8988T (cell line): ENCODE data around the gene ACTR1A.

Experiments
- DNase-seq: peaks from one replicate; pipeline ENCODE4 v3.0.0; 2011

Gene ACTR1A

GRCh38 chr10:102452672-102453340 lies 49.7 kb downstream of the ACTR1A start:
- DNase-seq, result no peak

DNA sequence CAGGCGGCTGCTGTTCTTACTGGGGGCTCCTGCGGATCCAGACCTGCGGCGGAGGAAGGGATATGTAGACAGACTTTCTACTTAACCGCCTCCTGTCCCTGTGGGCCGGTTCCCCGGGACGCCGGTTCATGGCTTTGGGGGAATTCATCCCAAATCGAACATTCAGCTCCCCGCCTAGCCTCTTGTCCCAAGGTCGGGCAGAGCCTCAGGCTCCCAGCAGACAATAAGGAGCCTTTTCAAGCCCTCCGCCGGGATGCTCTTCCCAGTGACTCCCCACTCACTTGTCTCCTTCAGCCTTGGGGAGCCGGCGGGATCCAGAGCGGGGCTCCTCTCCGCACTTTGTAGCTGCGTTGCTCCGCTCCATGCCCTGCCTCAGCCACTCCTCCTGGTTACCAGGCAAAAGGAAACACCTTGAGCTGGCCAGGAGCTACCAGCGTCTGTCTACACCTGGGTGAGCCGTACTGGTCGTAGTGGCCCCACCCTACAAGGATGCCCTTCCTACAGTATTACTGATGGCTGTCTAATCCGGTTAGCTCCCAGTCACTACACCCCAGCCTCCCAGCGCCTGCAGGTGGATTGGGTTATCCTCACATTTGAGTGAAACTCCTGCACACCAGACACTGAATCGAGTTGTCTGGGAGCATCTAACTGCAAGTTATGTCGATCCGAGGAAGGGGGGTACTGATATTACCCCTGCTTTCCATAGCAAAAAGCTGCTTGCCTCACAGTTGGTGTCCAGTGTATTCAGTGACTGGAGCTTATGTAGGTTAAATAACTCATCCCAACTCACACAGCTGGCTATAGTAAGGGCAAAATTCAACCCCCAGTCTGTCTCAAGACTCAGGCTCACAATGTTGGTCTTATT lies 51.2 kb downstream of the ACTR1A start, which contains the start of gene C10orf95:
Gene C10orf95, minus strand, starts transcription at position 439 of the 865 bp plus-strand sequence. CDS start 450 bp downstream, outside the sequence.
- DNase-seq, result no peak

DNA sequence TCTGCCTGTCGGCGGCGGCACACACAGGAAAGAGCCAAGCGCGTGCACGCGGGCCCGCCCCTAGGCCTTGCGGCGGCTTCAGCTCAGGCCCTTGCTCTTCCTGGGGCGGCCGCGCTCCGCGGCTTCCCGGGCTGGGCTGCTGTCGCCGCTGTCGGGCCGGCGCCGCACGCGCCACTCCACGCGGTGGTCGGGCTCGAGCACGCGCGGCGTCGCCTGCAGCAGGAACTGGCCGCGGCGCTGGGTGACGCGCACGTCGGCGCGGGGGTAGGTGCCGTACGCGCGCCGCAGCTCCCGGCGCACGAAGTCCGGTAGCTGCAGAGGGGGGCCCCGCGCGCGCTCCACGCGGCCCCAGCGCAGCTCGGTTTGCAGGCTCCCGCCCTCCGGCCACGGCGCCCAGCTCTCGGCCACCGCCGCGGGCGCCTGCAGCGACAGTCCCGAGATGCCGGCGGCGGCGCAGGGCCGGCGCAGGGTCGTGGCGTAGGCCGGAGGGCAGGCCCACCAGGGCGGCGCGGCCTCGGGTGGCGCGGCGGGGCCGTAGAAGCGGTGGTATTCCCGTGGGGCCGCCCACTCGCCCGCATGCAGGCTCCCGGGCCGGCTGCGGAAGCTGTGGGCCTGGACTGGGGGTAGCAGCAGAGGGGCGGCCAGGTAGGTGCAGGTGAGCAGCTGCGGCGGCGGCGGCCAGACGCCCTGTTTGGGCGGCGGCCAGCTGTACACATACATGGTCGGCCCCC lies 52.0 kb downstream of the ACTR1A start:
- DNase-seq, result peak; percentile 79

GRCh38 chr10:102450124-102450373 lies 52.5 kb downstream of the ACTR1A start:
- no peak for DNase-seq

- DNase-seq, result no peak
Observed at GRCh38 chr10:102449321-102450123, 53.0 kb downstream of the ACTR1A start.

- DNase-seq, result no peak
Observed at GRCh38 chr10:102444851-102445250, 57.7 kb downstream of the ACTR1A start.

DNA sequence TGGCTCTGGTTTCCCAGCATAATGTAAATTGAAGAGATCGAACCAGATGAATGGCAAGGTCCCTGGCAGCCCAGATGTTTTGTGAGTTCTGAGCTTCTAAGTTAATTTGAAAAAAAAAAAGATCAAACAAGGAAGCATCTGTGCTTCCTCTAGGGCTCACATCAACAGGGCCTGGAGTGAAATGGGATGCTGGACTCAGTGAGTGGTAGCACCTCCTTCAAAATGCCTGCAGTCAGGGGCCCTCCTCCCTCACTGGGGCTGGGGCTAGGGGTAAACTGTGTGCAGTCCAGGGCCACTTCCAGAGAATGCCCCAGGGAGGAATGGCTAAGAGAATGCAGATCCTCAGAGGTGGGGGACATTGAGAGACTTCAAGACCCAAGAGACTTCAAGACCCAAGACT lies 64.1 kb downstream of the ACTR1A start:
- no peak for DNase-seq

DNA sequence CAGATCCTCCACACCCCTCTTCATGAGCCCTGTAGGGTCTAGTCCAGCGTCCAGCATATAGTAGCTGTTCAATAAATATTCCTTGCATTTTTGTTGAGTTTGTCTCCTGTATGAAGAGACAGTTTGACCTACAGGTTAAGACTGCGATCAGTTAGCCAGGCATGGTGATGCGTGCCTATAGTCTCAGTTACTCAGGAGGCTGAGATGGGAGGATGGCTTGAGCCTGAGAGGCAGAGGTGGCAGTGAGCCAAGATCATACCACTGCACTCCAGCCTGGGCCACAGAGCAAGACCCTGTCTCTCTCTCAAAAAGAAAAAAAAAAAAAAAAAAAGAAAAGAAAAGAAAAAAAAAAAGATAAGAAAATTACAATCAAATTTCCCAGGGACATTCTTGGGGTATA lies 65.0 kb downstream of the ACTR1A start:
- DNase-seq, result no peak

- no peak for DNase-seq
Observed at GRCh38 chr10:102436312-102436711, 66.2 kb downstream of the ACTR1A start.

GRCh38 chr10:102435529-102436233 lies 66.8 kb downstream of the ACTR1A start:
- no peak for DNase-seq

DNA sequence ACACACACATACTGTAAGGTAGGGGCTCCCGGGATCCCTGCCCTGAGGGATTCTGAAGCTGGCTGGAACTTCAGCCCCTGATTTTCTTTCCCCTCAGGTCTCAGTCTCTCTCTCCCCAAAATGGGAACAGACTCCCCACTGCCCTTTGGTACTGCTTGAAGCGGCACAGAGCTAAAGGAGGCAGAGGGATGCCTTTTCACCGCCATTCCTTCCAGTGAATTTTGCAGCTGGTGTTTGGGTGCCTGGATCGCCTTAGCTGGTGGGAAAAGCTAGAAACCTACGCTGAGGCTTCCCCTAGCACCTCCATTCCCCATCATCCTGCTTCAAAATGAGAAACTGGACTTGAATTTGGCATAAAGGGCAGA lies 67.4 kb downstream of the ACTR1A start:
- DNase-seq, result no peak

- no peak for DNase-seq
Observed at GRCh38 chr10:102434394-102435132, 67.9 kb downstream of the ACTR1A start.

- no peak for DNase-seq
Observed at GRCh38 chr10:102433619-102434046, 68.9 kb downstream of the ACTR1A start.

DNA sequence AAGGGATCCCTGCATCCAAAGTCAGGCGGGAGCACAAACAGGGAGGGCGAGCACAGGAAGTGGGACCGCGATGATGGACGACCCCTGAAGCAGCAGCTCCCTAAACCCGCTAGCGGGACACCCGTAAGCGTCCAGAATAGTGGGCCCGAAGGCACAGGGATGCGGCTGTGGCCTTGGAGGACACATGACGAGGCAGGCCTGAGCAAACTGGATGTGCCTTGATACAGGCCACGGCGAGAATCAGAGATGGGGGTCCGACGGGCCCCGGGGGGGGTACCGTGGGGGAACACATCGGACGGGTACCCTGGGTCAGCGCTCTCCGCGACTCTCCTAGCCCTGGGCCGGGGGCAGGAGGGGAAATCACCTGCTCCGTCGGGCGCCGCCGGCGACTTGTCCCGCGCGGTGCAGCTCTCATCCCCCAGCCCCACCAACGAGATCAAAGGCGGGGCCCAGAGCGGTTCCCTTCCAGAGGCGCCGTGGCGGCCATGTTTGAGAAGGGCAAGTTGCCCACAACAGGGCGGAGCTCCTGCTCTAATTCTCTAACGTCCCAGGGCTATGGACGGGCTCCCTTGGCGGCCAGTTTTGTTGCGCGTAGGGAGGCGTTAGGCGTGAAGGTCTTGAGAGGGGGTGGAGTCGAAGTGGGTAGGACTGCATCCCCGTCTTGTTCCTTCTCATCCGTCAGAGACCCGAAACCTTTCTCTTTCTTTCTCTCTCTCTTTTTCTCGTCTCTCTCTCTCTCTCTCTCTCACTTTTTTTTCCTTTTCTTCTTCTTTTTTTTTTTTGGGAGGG lies 70.2 kb downstream of the ACTR1A start, which contains the start of gene CUEDC2:
Gene CUEDC2, minus strand, starts transcription at position 413 of the 789 bp plus-strand sequence. CDS start 7,386 bp downstream, outside the sequence.
- DNase-seq, result peak; percentile 89

DNA sequence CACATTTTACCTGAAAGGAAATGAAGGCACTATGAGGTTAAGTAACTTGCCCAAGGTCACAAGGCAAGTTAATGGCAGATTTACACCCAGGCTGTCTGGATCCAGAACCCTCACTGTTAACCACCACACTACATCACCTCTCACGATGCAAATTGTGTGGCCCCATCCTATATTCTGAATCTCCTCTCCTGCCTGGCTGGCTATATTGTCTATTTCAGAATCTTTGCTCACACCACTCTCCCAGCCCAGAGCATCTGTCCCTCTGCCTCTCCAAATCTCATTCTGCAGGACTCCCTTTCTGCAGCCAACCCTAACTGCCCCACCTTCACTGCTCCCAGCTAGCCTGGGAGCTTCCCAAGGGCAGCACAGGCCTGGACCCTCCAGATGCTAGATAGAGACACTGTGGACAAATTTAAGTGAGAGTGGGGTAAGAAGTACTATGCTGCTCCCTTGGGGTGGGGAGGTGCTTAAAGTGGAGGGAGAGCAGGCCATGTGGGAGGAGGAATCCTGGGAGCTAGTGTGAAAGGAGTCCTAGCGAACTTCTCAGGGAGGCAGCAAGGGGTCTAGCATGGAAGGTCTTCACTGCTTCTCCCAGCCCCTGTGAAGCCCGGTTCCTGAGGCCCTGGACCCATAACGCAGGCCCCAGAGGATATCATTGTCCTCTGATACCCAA lies 70.9 kb downstream of the ACTR1A start:
- DNase-seq, result no peak

- no peak for DNase-seq
Observed at GRCh38 chr10:102429468-102429867, 73.0 kb downstream of the ACTR1A start.
